Natural killer cell (primary cell): ENCODE data around the gene PPP1R36. TPM values are rescaled to one million over a fixed set of nuclear protein-coding genes. Genes with fewer than 3 reads are reported as not detected.
"Not testable (repeated sequence)": the region's sequence is repeated elsewhere in the genome, so short reads cannot be mapped to it uniquely, and the experiment has no call there.

ENCODE experiments used
- ATAC-seq, 3 donors: fragments of 150-1000 bp in 2 of 3; fragments of 200-7000 bp in 1 of 3; cut with Tn5 transposase; 1 replicate in 1 of 3; 2 replicates in 2 of 3; pipeline ENCODE4 v1.10.0; 2021; ENCODE audit warnings: mild to moderate bottlenecking in 2 of 3, moderate library complexity in 2 of 3
- DNase-seq, 2 donors: peaks; one replicate each; pipeline versions ENCODE4 v3.0.0 to v3.0.0-alpha.2; 2013 to 2021; ENCODE audit warnings: mixed read lengths in 1 of 2
- H3K27ac ChIP-seq: one replicate; pipeline ENCODE4 v1.5.1; 2013; ENCODE audit warnings: mild to moderate bottlenecking, low read length
- H3K27me3 ChIP-seq: one replicate; pipeline ENCODE4 v1.6.1; 2013; ENCODE audit warnings: low read length; ENCODE audit not compliant: control insufficient read depth, insufficient read depth
- H3K36me3 ChIP-seq: one replicate; pipeline ENCODE4 v1.6.1; 2013; ENCODE audit warnings: low read length; ENCODE audit not compliant: control insufficient read depth, insufficient read depth
- H3K4me1 ChIP-seq: one replicate; pipeline ENCODE4 v1.6.1; 2013; ENCODE audit warnings: low read length; ENCODE audit not compliant: control insufficient read depth, insufficient read depth
- H3K4me3 ChIP-seq: one replicate; pipeline ENCODE4 v1.5.1; 2013; ENCODE audit warnings: low read length
- H3K9me3 ChIP-seq: one replicate; pipeline ENCODE4 v1.6.1; 2013; ENCODE audit warnings: low read length; ENCODE audit not compliant: control insufficient read depth, insufficient read depth
- H3K27ac Mint-ChIP-seq, 2 donors: one replicate each; pipeline ENCODE4 v1.8.0; 2022; ENCODE audit warnings: mild to moderate bottlenecking in 2 of 2, mixed read lengths in 2 of 2, moderate library complexity in 1 of 2
- H3K27me3 Mint-ChIP-seq, 2 donors: one replicate each; pipeline ENCODE4 v1.8.0; 2022; ENCODE audit warnings: low read depth in 2 of 2, mixed read lengths in 2 of 2
- H3K36me3 Mint-ChIP-seq: one replicate; pipeline ENCODE4 v1.8.0; 2022; ENCODE audit warnings: mixed read lengths
- H3K4me1 Mint-ChIP-seq, 2 donors: one replicate each; pipeline ENCODE4 v1.8.0; 2022; ENCODE audit warnings: mixed read lengths in 2 of 2
- H3K4me3 Mint-ChIP-seq: one replicate; pipeline ENCODE4 v1.8.0; 2022; ENCODE audit warnings: mild to moderate bottlenecking, moderate library complexity, mixed read lengths
- H3K9me3 Mint-ChIP-seq, 2 donors: one replicate each; pipeline ENCODE4 v1.8.0; 2022; ENCODE audit warnings: mixed read lengths in 2 of 2
- CTCF ChIP-seq: fragments of 200-600 bp; IDR thresholded peaks from one replicate; pipeline ENCODE4 v1.8.0; 2022; ENCODE audit warnings: antibody characterized with exemption
- WGBS: methylation state at CpG from one replicate; pipeline ENCODE4 v1.1.7; 2013; ENCODE audit warnings: missing lambda C conversion rate; ENCODE audit not compliant: insufficient coverage; 5-methylcytosine and 5-hydroxymethylcytosine counted together
- intact Hi-C: fragments of 100-400 bp; cut with micrococcal nuclease; formaldehyde crosslinking; loops from one replicate; pipeline ENCODE4 v1.14.2; 2022
- total RNA-seq, 4 donors: library from RNA; stranded (reverse); fragments of 120-200 nt in 1 of 4; gene quantifications; one replicate each; pipeline versions ENCODE4 v1.2.3 to v1.2.4, GENCODE V29; 2013 to 2022

PPP1R36 gene
- total RNA-seq, 3 donors from 2014 or later (not counting 1 experiment from before 2014, with no cell fraction given) = 0.60 to 1.2 (median 1.0) TPM

GRCh38 chr14:64516969-64517368, 32.8 kb upstream of the PPP1R36 start:
- Histone ChIP-seq H3K27ac (no peak overlapping the region), H3K9me3 (no peaks in the 10 kb centered on the region), H3K4me1 (peaks cover 5% of the 10 kb centered on the region), H3K4me3 (no peak overlapping the region), H3K27me3 (no peaks in the 10 kb centered on the region), H3K36me3 (peaks cover 5% of the 10 kb centered on the region)
- intact Hi-C loops = no loop called here
- Mint-ChIP-seq H3K9me3 (no peaks in the 10 kb centered on the region), H3K27me3 (no peaks in the 10 kb centered on the region), H3K4me3 (peak overlapping the region; percentile 35), H3K27ac (peak overlapping the region in 1 of 2 donors; percentile 71), H3K36me3 (no peaks in the 10 kb centered on the region), H3K4me1 (peaks cover 51 to 52% of the 10 kb centered on the region in 2 donors)
- DNase-seq (no peak), ATAC-seq (no peak)
- WGBS = no CpG with 5 or more reads among the region's 1 CpG
- no peak for TF ChIP-seq CTCF

- peaks cover 44 to 45% of the 10 kb centered on the region in 2 donors for H3K4me1 Mint-ChIP-seq
- H3K9me3 Mint-ChIP-seq, H3K9me3 ChIP-seq, H3K36me3 Mint-ChIP-seq, DNase-seq, H3K27me3 ChIP-seq, H3K4me3 ChIP-seq, H3K27ac Mint-ChIP-seq, intact Hi-C loops, H3K27me3 Mint-ChIP-seq, H3K27ac ChIP-seq, ATAC-seq, H3K4me1 ChIP-seq: not testable (repeated sequence)
- peaks cover 12% of the 10 kb centered on the region for H3K36me3 ChIP-seq
- 88% methylated on average over 6 of the region's 6 CpGs for WGBS
- H3K4me3 Mint-ChIP-seq = peak overlapping the region; percentile 28
Observed at GRCh38 chr14:64517667-64518066, 32.1 kb upstream of the PPP1R36 start.

- no CpG with 5 or more reads among the region's 4 CpGs for WGBS
Observed at GRCh38 chr14:64518229-64518628, 31.5 kb upstream of the PPP1R36 start.

GRCh38 chr14:64520699-64521098, 29.1 kb upstream of the PPP1R36 start:
- TF ChIP-seq CTCF = no peak
- 94% methylated on average over 4 of the region's 4 CpGs for WGBS
- intact Hi-C loops = no loop called here
- Mint-ChIP-seq H3K4me3 (no peak overlapping the region), H3K36me3 (no peaks in the 10 kb centered on the region), H3K27me3 (no peaks in the 10 kb centered on the region), H3K9me3 (no peaks in the 10 kb centered on the region), H3K27ac (peak overlapping the region in 1 of 2 donors; percentile 18), H3K4me1 (peaks cover 26 to 29% of the 10 kb centered on the region in 2 donors)
- Histone ChIP-seq H3K36me3 (peaks cover 34% of the 10 kb centered on the region), H3K27ac (no peak overlapping the region), H3K9me3 (no peaks in the 10 kb centered on the region), H3K27me3 (no peaks in the 10 kb centered on the region), H3K4me3 (no peak overlapping the region), H3K4me1 (peaks cover 5% of the 10 kb centered on the region)
- DNase-seq = no peak
- no peak for ATAC-seq

More at GRCh38 chr14:64518229-64518628, 31.5 kb upstream of the PPP1R36 start:
- Histone ChIP-seq H3K36me3 (peaks cover 17% of the 10 kb centered on the region), H3K27me3 (no peaks in the 10 kb centered on the region), H3K4me3 (no peak overlapping the region), H3K4me1 (peaks cover 5% of the 10 kb centered on the region), H3K27ac (no peak overlapping the region), H3K9me3 (no peaks in the 10 kb centered on the region)
- TF ChIP-seq CTCF = no peak
- ATAC-seq (no peak), DNase-seq (no peak)
- no peak overlapping the region for H3K4me3 Mint-ChIP-seq
- no peaks in the 10 kb centered on the region for H3K9me3 Mint-ChIP-seq
- H3K4me1 Mint-ChIP-seq = peaks cover 40 to 41% of the 10 kb centered on the region in 2 donors
- H3K27ac Mint-ChIP-seq = no peak overlapping the region
- H3K36me3 Mint-ChIP-seq = no peaks in the 10 kb centered on the region
- no peaks in the 10 kb centered on the region for H3K27me3 Mint-ChIP-seq
- intact Hi-C loops = no loop called here
